GM19452 (cell line): ENCODE data around the gene FSTL4.
"Not testable (repeated sequence)": the region's sequence is repeated elsewhere in the genome, so short reads cannot be mapped to it uniquely, and the experiment has no call there.

ENCODE experiments used
- ATAC-seq: cut with Tn5 transposase; IDR thresholded peaks from one replicate; pipeline ENCODE4 v1.9.1; 2021; ENCODE audit not compliant: unreplicated experiment

FSTL4 gene

GRCh38 chr5:133459474-133460160, 152.7 kb downstream of the FSTL4 start:
- ATAC-seq: no peak

DNA sequence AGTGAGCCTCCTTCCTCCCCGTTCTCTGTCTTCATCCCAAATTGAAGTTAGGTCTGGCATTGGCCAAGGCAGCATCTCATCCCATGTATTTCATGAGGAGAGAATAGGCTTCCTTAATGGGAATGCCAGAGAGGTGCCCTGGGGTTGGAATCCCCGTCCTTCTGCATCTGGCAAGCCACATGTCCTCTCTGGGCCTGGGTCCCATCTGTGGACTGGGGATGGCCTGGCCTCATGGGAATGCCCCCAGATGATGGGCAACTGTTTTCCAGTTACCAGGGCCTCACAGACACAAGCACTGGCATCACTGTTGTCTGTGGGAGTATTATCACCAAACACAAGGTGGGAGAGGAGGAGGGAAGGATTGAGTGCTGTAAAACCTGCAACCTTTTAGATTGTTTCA, 153.9 kb downstream of the FSTL4 start:
- ATAC-seq: no peak

GRCh38 chr5:133457439-133458355, 154.6 kb downstream of the FSTL4 start:
- no peak for ATAC-seq

DNA sequence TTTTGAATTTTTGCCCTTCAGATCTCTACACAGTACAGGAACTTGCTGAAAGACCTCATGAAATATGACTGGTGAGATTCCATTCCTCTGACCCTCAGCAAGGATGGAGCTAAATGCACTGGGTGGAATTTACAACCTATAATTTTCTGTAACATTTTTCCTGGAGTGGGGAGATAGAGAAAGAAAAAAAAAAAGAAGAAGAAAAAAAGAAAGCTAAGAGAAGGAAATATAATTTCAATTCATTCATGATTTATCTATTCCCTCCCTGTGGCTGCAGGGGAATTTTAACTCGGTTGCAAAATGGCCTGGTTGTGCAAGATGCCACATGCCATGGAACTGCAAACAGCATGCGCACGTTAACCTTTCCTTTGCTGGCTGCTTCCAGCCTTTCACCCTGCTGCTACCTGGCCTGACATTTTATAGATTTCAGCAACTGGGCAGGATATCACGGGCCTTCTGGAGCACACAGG, 155.4 kb downstream of the FSTL4 start:
- no peak for ATAC-seq

DNA sequence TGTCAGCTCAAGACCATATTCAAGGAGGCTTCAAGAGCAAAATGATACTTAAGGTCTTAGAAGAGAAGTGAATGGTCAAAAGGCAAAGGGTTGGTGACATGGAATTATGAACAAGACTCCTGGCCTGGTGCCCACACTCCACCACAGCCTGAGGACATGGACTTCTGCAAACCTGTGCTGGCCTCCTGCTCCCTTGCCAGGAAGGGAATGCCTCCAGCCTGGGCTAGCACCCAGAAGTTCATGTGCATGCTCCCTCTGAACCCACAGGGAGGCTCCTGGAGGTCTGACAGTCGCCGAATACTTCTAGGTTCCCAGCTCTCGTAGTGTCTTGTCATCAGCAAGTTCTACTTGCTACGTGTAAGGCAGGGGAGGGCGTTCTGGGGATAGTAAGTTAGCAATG, 156.7 kb downstream of the FSTL4 start:
- ATAC-seq: no peak

GRCh38 chr5:133454442-133454841, 157.9 kb downstream of the FSTL4 start:
- ATAC-seq: no peak

- no peak for ATAC-seq
Measured at GRCh38 chr5:133453831-133454230, 158.5 kb downstream of the FSTL4 start.

DNA sequence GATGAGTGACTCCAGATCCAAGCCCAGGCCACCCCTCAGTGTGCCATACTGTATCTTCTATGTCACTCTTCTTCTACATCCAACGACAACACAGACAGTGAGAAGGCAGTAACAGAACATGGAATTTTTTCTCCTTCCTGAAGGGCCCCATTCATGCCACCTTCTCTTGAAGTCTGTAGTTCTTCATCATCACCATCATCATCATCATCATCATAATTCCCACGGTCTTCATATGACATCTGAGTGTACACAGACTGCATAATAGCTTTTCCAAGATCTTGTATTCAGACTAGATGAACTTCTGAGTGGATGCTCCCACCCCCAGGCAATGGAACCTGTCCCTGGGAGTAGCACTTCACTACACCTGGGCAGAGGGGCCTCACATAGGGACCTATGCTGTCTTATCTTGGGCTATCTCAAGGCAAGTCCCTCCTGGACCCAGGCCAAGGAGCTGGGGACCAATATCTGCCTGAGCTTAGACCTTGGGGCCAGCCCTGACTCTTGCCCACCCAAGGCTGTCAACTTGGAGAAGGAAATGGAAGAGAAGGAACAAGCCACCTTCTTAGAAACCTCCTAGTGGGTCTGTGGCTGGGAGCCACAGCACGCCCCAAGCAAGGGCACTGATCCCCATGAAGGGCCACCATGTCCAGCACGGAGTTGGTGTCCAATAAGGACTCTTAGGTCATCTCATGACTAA, 159.1 kb downstream of the FSTL4 start:
- ATAC-seq: no peak

- ATAC-seq: no peak
Measured at GRCh38 chr5:133451926-133452325, 160.4 kb downstream of the FSTL4 start.

DNA sequence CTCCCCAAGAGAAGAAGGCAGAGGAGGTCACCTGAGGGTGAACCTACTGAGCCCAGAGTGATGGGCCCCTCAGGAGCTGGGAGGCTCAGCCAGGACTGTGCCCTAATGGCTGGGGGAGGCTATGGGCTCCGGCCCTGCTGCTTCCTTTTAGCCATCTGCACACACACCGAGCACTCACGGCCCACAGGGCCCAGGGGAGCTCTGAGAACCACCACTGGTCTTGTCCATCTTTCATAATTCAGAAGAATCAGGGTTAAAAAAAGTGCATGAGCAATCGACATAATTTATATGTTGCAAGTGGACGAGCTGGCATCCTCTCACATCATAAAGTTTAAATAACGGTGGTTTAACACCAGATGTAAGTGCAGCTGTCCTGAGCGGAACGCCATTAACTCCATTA, 162.1 kb downstream of the FSTL4 start:
- ATAC-seq: no peak

DNA sequence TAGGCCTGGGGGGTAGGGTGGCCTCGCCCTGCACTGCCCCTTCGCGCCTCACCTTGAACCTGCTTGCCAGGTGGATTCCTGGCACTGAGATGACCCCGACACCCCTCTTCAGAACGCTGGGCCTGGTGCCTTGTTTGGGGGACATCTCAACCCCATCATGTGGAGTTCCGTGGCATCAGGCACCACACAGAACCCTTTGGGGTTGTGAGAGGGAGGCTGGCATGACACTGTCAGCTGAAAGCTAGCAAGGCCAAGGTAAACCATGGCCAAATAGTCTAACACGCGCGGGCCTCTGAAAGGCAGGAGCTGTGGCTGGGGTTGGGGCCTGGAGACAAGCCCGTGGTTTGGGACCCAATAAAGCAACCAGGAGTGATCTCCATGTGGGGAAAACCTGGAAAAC, 163.2 kb downstream of the FSTL4 start:
- ATAC-seq: no peak

- no peak for ATAC-seq
Measured at GRCh38 chr5:133446440-133446839, 165.9 kb downstream of the FSTL4 start.

DNA sequence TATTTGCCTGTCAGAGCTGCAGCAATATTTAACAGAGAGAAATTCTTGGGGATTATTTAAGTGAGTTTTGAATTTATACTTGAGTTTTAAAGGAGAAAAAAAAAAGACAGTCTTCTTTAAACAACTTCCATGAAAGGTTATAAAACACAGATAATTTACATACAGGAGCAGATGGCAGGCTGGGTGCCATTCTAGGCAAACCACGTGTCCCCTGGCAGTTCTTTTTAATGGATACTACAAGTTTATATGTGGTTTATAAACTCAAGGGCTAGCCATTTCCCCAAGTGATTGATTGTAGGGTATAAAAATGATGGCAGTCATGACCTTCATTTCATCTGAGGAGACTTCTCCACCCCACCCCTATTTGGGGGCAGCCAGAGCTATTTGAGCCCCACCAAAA, 166.6 kb downstream of the FSTL4 start:
- no peak for ATAC-seq

GRCh38 chr5:133445204-133445603, 167.1 kb downstream of the FSTL4 start:
- ATAC-seq: not testable (repeated sequence)

- no peak for ATAC-seq
Measured at GRCh38 chr5:133444711-133445110, 167.6 kb downstream of the FSTL4 start.

DNA sequence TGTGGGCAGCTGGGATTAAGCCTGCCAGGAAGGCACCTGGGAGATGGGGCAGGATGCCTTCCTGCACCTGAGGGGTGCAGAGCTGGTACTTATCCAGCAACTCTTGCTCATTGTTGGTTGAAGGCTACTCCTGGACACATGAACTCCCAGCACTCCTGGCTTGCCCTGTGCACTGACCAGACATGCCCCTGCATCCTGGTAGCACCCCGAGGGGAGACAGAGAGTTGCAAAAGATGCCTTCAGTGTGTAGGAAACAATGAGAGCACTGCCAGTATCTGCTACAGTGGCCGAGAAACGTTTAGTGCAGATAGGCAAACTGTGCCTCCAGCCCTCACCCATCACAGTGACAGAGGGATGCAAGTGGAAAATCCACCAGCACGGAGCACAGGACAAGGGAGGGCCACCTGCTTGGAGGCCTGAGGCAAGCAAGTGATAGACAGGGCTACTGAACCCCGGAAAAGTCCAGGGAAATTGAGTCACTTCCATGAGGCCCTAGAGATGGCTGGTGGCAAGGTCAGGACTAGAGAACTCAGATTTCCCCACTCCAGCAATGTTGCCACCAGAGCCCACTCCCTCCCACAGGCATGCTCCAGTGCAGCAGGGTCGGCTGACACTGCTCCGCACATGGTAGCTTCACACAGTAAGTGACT, 171.1 kb downstream of the FSTL4 start:
- ATAC-seq: no peak

- ATAC-seq: no peak
Measured at GRCh38 chr5:133440467-133441115, 171.8 kb downstream of the FSTL4 start.

DNA sequence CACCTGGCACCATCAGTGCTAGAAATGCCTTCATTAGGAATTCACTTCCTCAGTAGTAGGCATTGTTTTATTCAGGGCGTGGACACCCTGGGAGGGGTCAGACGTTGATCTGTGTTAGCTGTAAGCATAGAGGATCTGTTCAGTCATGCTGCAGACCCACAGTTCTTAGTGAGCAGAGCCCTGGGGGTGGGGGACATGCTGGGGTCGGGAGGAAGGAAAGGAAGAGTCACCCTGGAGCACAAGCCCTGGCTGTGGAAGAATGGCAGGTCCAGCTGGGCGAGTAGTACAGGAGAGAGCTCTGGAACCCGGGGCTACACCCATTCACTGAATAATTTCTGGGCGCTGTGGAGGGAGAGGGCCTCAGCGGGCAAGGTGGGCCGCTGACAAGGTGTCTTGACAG, 172.5 kb downstream of the FSTL4 start:
- no peak for ATAC-seq

DNA sequence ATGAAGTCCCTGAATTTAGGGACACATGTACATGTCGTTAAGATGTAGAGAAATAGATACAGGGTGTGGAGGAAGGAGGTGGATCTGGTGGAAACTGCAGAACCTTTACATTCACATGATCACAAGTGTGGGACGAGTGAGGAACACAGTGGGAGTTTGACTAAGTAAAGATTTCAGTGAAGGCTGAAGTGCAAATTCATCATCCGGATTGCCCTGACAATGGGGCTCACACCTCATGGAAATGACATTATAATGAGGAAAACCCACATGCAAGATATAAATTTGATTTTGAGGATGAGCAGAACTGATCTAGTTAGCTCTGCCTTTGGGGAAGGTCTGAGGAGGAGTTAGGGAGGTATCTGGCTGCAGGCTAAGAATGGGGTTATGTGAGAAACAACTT, 173.9 kb downstream of the FSTL4 start:
- ATAC-seq: no peak

GRCh38 chr5:133434336-133434735, 178.0 kb downstream of the FSTL4 start:
- ATAC-seq: no peak

- no peak for ATAC-seq
Measured at GRCh38 chr5:133433641-133434040, 178.7 kb downstream of the FSTL4 start.
